Measurements from ENCODE around the gene NRCAM. TPM values are rescaled to one million over a fixed set of nuclear protein-coding genes. Genes with fewer than 3 reads are reported as not detected.

The NRCAM gene
- total and polyA plus RNA-seq, 2 of the 13 experiments (the other 11 are each of a cell fraction or from before 2014, with no cell fraction given), result 0.31 to 0.33 TPM

DNA sequence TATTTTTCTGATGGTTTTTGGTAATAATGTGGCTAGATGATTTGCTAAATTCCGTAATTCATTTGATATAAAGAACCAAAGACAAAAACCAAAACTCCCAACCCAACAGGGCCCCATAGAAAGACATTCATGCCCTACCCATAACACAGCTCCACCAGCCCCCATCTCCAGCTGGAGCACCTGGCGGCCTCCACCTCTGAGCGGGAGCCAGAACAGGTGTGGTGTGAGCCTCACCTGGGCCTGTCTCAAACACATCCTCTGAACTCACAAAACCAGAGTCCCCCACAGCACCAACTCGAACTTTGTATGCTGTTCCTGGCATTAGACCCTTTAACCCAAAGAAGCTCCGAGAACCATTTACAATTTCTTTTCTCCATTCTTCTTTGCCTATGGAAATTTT, 289.5 kb downstream of the NRCAM start:
- Histone ChIP-seq H3K9ac (ENCODE audit: insufficient read depth, low read depth, low read length) (no peak overlapping the region), H3K4me3 (replicated peaks in 1 of 3; ENCODE audit: insufficient read depth in 1 of 3, low read depth in 2 of 3, low read length in 3 of 3) (no peak overlapping the region), H3K4me2 (ENCODE audit: low read depth, low read length) (no peak overlapping the region), H3K9me3 (ENCODE audit: low read length) (no peaks in the 10 kb centered on the region), H3K79me2 (ENCODE audit: insufficient read depth, low read length) (no peaks in the 10 kb centered on the region), H2AFZ (ENCODE audit: low read length) (no peak overlapping the region), H3K27ac (ENCODE audit: extremely low read length, insufficient read depth, low read length) (no peak overlapping the region), H3K36me3 (replicated peaks in 1 of 2; ENCODE audit: control insufficient read depth in 1 of 2, insufficient read depth in 2 of 2, low read length in 2 of 2) (no peaks in the 10 kb centered on the region), H3K4me1 (ENCODE audit: insufficient read depth, low read length) (no peaks in the 10 kb centered on the region), H4K20me1 (ENCODE audit: insufficient read depth, low read length) (no peaks in the 10 kb centered on the region), H3K27me3 (ENCODE audit: control insufficient read depth in 1 of 2, insufficient read depth in 2 of 2, low read length in 2 of 2) (no peaks in the 10 kb centered on the region)
- no peak for FAIRE-seq
- ChIA-PET CTCF (ENCODE audit: low intra/inter-chr PET ratio, low total read pairs) (no interaction called here), POLR2A (no interaction called here)
- in situ Hi-C loops (cut with HindIII; ENCODE audit: extremely low pct_ligation_motif_present, low pct_unique_long_range_greater_than_20kb) (no loop called here), intact Hi-C loops (cut with micrococcal nuclease; ENCODE audit: unreplicated experiment) (no loop called here)
- 40% methylated on average over 5 of the region's 5 CpGs for WGBS (ENCODE audit: low lambda C conversion rate)
- no peak for DNase-seq (ENCODE audit: low spot score)
- ATAC-seq, result no peak
- no TSS peak for BruUV-seq (replicated peaks)
- no peak for TF ChIP-seq ZNF546 (CRISPR knock-in tag; conservative IDR thresholded peaks at IDR 0.05)
- TF ChIP-seq SMAD9 (CRISPR knock-in tag; IDR thresholded peaks at IDR 0.05), result no peak
- no peak for TF ChIP-seq ARNT2 (CRISPR knock-in tag; IDR thresholded peaks at IDR 0.05; ENCODE audit: low read depth)
- no peak for TF ChIP-seq NR2F2 (IDR thresholded peaks at IDR 0.05; ENCODE audit: borderline replicate concordance, low read depth)
- no peak for TF ChIP-seq MBD4 (IDR thresholded peaks at IDR 0.05; ENCODE audit: borderline replicate concordance, low read length)
- TF ChIP-seq ZNF570 (CRISPR knock-in tag; IDR thresholded peaks at IDR 0.05; ENCODE audit: borderline replicate concordance), result no peak
- TF ChIP-seq UBTF (CRISPR knock-in tag; IDR thresholded peaks at IDR 0.05), result no peak
- no peak for TF ChIP-seq ZNF747 (CRISPR knock-in tag; IDR thresholded peaks at IDR 0.05; ENCODE audit: borderline replicate concordance)
- TF ChIP-seq ZBTB37 (CRISPR knock-in tag; IDR thresholded peaks at IDR 0.05), result no peak
- TF ChIP-seq ATF1 (CRISPR knock-in tag; IDR thresholded peaks at IDR 0.05), result no peak
- no peak for TF ChIP-seq ZNF101 (CRISPR knock-in tag; IDR thresholded peaks at IDR 0.05; ENCODE audit: borderline replicate concordance, low read depth)
- no peak for TF ChIP-seq ZNF337 (CRISPR knock-in tag; IDR thresholded peaks at IDR 0.05; ENCODE audit: borderline replicate concordance, low read depth)
- no peak for TF ChIP-seq ZNF317 (CRISPR knock-in tag; IDR thresholded peaks at IDR 0.05)
- TF ChIP-seq HNF4G (IDR thresholded peaks at IDR 0.05; ENCODE audit: borderline replicate concordance, low read depth, low read length), result no peak
- TF ChIP-seq HNF4G (CRISPR knock-in tag; IDR thresholded peaks at IDR 0.05; ENCODE audit: borderline replicate concordance, low read depth), result no peak
- TF ChIP-seq HMGXB3 (CRISPR knock-in tag; IDR thresholded peaks at IDR 0.05; ENCODE audit: borderline replicate concordance), result no peak
- no peak for TF ChIP-seq ZNF616 (CRISPR knock-in tag; IDR thresholded peaks at IDR 0.05; ENCODE audit: low read depth)
- TF ChIP-seq ISL2 (CRISPR knock-in tag; IDR thresholded peaks at IDR 0.05), result no peak
- no peak for TF ChIP-seq ATF7-NPFF (CRISPR knock-in tag; IDR thresholded peaks at IDR 0.05; ENCODE audit: low read depth)

Data from HepG2 (cell line).